Chondrocyte (in vitro differentiated cells): ENCODE results near the gene NLE1. TPM values are rescaled to one million over a fixed set of nuclear protein-coding genes. Genes with fewer than 3 reads are reported as not detected.

Experiments
- DNase-seq: peaks from one replicate; pipeline ENCODE4 v3.0.0; 2021; ENCODE audit warnings: mixed read lengths, low spot score
- H3K27ac Mint-ChIP-seq: one replicate; pipeline ENCODE4 v1.8.0; 2021; ENCODE audit warnings: mild to moderate bottlenecking, moderate library complexity, mixed read lengths; ENCODE audit not compliant: unreplicated experiment
- H3K27me3 Mint-ChIP-seq: 2 replicates; pipeline ENCODE4 v1.8.0; 2021; ENCODE audit warnings: low read depth, mixed read lengths
- H3K36me3 Mint-ChIP-seq: 2 replicates; pipeline ENCODE4 v1.8.0; 2021; ENCODE audit warnings: low read depth, mixed read lengths
- H3K4me1 Mint-ChIP-seq: 2 replicates; pipeline ENCODE4 v1.8.0; 2021; ENCODE audit warnings: low read depth, mild to moderate bottlenecking, mixed read lengths
- H3K4me3 Mint-ChIP-seq: one replicate; pipeline ENCODE4 v1.8.0; 2021; ENCODE audit warnings: mild to moderate bottlenecking, moderate library complexity, mixed read lengths; ENCODE audit not compliant: unreplicated experiment
- H3K9me3 Mint-ChIP-seq: 2 replicates; pipeline ENCODE4 v1.8.0; 2021; ENCODE audit warnings: low read depth, mixed read lengths
- CTCF ChIP-seq: fragments of 200-600 bp; sonication (generic); IDR thresholded peaks from 2 replicates; pipeline ENCODE4 v1.5.0; 2021; ENCODE audit warnings: antibody characterized with exemption, mild to moderate bottlenecking, moderate library complexity
- total RNA-seq: library from RNA; stranded (reverse); gene quantifications from 3 replicates; pipeline ENCODE4 v1.2.1, GENCODE V29; 2021

Gene NLE1
- total RNA-seq, 1 donor from 2014 or later: 10.2 TPM

GRCh38 chr17:35135322-35135721, 6.8 kb downstream of the NLE1 start:
- no peak for DNase-seq
- Mint-ChIP-seq H3K4me1 (no peaks in the 10 kb centered on the region), H3K9me3 (no peaks in the 10 kb centered on the region), H3K27ac (no peak overlapping the region), H3K27me3 (no peaks in the 10 kb centered on the region), H3K36me3 (peaks cover 32% of the 10 kb centered on the region), H3K4me3 (no peak overlapping the region)
- TF ChIP-seq CTCF: no peak

GRCh38 chr17:35132816-35133550, 9.1 kb downstream of the NLE1 start:
- TF ChIP-seq CTCF: no peak
- Mint-ChIP-seq H3K27me3 (no peaks in the 10 kb centered on the region), H3K4me3 (no peak overlapping the region), H3K9me3 (no peaks in the 10 kb centered on the region), H3K27ac (no peak overlapping the region), H3K4me1 (peaks cover 5% of the 10 kb centered on the region), H3K36me3 (peaks cover 29% of the 10 kb centered on the region)
- no peak for DNase-seq

GRCh38 chr17:35132099-35132498, 10.0 kb downstream of the NLE1 start:
- DNase-seq: no peak

GRCh38 chr17:35130392-35130791, 11.7 kb downstream of the NLE1 start:
- H3K27me3 Mint-ChIP-seq: no peaks in the 10 kb centered on the region
- TF ChIP-seq CTCF: no peak
- peaks cover 5% of the 10 kb centered on the region for H3K4me1 Mint-ChIP-seq
- H3K27ac Mint-ChIP-seq: no peak overlapping the region
- DNase-seq: no peak
- H3K9me3 Mint-ChIP-seq: no peaks in the 10 kb centered on the region
- H3K4me3 Mint-ChIP-seq: no peak overlapping the region
- peaks cover 21% of the 10 kb centered on the region for H3K36me3 Mint-ChIP-seq

More at GRCh38 chr17:35132099-35132498, 10.0 kb downstream of the NLE1 start:
- Mint-ChIP-seq H3K4me1 (peaks cover 5% of the 10 kb centered on the region), H3K27ac (no peak overlapping the region), H3K27me3 (no peaks in the 10 kb centered on the region), H3K36me3 (peaks cover 28% of the 10 kb centered on the region), H3K4me3 (no peak overlapping the region), H3K9me3 (no peaks in the 10 kb centered on the region)
- no peak for TF ChIP-seq CTCF

GRCh38 chr17:35129973-35130351, 12.1 kb downstream of the NLE1 start:
- H3K4me1 Mint-ChIP-seq: peaks cover 5% of the 10 kb centered on the region
- peaks cover 18% of the 10 kb centered on the region for H3K36me3 Mint-ChIP-seq
- no peak for DNase-seq
- no peaks in the 10 kb centered on the region for H3K9me3 Mint-ChIP-seq
- H3K27me3 Mint-ChIP-seq: no peaks in the 10 kb centered on the region
- no peak overlapping the region for H3K27ac Mint-ChIP-seq
- no peak for TF ChIP-seq CTCF
- H3K4me3 Mint-ChIP-seq: no peak overlapping the region
